ENCODE results near the gene RNF20. TPM values are rescaled to one million over a fixed set of nuclear protein-coding genes. Genes with fewer than 3 reads are reported as not detected.

Gene RNF20
- polyA plus RNA-seq, 1 of the 3 experiments (the other 2 are of a cell fraction): 16.0 TPM

DNA sequence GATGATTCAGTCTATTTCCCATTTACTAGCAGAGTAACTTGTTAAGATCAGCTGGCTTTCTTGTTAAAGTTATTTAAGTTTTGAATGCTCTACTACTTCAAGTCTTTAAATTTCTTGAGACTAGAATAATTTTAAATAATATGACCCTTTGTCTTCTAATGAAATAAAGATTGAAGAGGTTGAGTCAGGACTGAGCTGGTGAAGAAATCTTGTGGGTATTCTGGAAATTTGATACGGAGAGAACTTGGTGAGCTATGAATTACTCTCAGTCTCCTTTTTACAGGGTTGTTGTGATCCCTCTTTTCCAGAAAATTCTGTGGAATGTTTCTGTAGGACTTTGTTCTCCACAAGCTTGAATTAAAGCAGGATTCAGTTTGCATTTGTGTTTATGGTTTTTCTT lies 29.3 kb downstream of the RNF20 start:
- no peaks in the 10 kb centered on the region for H3K9me2 ChIP-seq
- no peak for DNase-seq
- H3K79me2 ChIP-seq (ENCODE audit: insufficient read depth): peaks cover 17% of the 10 kb centered on the region; the same call in 1 of the 2 replicates
- H3F3A ChIP-seq (replicated peaks; ENCODE audit: insufficient read depth): peaks cover 8% of the 10 kb centered on the region
- H3K27ac ChIP-seq (ENCODE audit: low read depth in 2 of 2, low read length in 1 of 2): no peak overlapping the region
- H3K4me2 ChIP-seq: no peak overlapping the region
- TF ChIP-seq, protein P1, sequence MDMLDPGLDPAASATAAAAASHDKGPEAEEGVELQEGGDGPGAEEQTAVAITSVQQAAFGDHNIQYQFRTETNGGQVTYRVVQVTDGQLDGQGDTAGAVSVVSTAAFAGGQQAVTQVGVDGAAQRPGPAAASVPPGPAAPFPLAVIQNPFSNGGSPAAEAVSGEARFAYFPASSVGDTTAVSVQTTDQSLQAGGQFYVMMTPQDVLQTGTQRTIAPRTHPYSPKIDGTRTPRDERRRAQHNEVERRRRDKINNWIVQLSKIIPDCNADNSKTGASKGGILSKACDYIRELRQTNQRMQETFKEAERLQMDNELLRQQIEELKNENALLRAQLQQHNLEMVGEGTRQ (IDR thresholded peaks at IDR 0.05; ENCODE audit: borderline replicate concordance, low read depth, low read length): no peak
- TF ChIP-seq TAF1 (IDR thresholded peaks at IDR 0.05; ENCODE audit: borderline replicate concordance, low read depth, low read length) (no peak), EZH2phosphoT487 (IDR thresholded peaks at IDR 0.05; ENCODE audit: borderline replicate concordance, low read depth) (no peak), RAD21 (IDR thresholded peaks at IDR 0.05; ENCODE audit: low read length) (no peak), GABPA (IDR thresholded peaks at IDR 0.05; ENCODE audit: low read depth) (no peak), RXRA (IDR thresholded peaks at IDR 0.05; ENCODE audit: borderline replicate concordance, low read depth) (no peak)
- TF ChIP-seq, protein P2, sequence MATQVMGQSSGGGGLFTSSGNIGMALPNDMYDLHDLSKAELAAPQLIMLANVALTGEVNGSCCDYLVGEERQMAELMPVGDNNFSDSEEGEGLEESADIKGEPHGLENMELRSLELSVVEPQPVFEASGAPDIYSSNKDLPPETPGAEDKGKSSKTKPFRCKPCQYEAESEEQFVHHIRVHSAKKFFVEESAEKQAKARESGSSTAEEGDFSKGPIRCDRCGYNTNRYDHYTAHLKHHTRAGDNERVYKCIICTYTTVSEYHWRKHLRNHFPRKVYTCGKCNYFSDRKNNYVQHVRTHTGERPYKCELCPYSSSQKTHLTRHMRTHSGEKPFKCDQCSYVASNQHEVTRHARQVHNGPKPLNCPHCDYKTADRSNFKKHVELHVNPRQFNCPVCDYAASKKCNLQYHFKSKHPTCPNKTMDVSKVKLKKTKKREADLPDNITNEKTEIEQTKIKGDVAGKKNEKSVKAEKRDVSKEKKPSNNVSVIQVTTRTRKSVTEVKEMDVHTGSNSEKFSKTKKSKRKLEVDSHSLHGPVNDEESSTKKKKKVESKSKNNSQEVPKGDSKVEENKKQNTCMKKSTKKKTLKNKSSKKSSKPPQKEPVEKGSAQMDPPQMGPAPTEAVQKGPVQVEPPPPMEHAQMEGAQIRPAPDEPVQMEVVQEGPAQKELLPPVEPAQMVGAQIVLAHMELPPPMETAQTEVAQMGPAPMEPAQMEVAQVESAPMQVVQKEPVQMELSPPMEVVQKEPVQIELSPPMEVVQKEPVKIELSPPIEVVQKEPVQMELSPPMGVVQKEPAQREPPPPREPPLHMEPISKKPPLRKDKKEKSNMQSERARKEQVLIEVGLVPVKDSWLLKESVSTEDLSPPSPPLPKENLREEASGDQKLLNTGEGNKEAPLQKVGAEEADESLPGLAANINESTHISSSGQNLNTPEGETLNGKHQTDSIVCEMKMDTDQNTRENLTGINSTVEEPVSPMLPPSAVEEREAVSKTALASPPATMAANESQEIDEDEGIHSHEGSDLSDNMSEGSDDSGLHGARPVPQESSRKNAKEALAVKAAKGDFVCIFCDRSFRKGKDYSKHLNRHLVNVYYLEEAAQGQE (IDR thresholded peaks at IDR 0.05; ENCODE audit: low read depth, low read length): no peak
- no peak overlapping the region for H2AFZ ChIP-seq (ENCODE audit: low read depth)
- peaks cover 0 to under 1% of the 10 kb centered on the region in 2 experiments; a peak in 1 of 4 replicates for H3K4me1 ChIP-seq (ENCODE audit: control insufficient read depth in 1 of 2, insufficient read depth in 2 of 2, low read depth in 1 of 2, low read length in 1 of 2)
- POLR2A ChIA-PET: no interaction called here
- no peak overlapping the region for H3K4me3 ChIP-seq (ENCODE audit: low read depth in 2 of 2, low read length in 1 of 2)
- CTCF ChIA-PET: interaction anchor here (0.6 to 1.9 kb wide), 7 partner anchors 14 to 114 kb away, joined by 3 to 7 read pairs (median 4); no protein-coding TSS in a partner anchor
- no peaks in the 10 kb centered on the region for H4K20me1 ChIP-seq (ENCODE audit: insufficient read depth)
- WGBS (ENCODE audit: low lambda C conversion rate): 93% methylated on average over 1 of the region's 1 CpG
- H3K36me3 ChIP-seq (replicated peaks in 1 of 2; ENCODE audit: control insufficient read depth in 1 of 2, insufficient read depth in 2 of 2, low read length in 1 of 2): peaks cover 80 to 85% of the 10 kb centered on the region in 2 experiments
- H3K9me3 ChIP-seq: no peaks in the 10 kb centered on the region
- no peak overlapping the region for H3K9ac ChIP-seq
- H3K27me3 ChIP-seq (ENCODE audit: insufficient read depth): no peaks in the 10 kb centered on the region

DNA sequence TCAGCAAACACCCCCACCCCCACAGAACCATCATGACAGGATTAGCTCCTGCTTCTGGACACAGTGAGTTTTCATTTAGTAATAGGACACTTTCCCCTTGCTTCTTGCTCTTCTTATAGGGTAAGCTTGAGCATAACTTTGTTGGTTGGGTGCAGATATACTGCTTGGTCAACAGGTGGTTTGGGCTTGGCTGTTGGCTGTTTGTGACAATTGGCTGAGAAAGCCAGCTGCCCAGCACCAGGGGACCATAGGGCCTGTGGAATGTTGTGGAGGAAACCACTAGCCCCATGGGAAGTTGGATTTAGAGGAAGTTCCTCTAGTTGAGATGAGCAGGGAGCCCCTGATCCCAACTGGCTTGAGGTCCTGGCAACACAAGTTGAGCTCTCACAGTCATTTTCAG lies 30.6 kb downstream of the RNF20 start:
- TF ChIP-seq FOXJ3 (CRISPR knock-in tag; IDR thresholded peaks at IDR 0.05): no peak
- no peak for TF ChIP-seq EZH2phosphoT487 (IDR thresholded peaks at IDR 0.05; ENCODE audit: borderline replicate concordance, low read depth)
- TF ChIP-seq, protein P3, sequence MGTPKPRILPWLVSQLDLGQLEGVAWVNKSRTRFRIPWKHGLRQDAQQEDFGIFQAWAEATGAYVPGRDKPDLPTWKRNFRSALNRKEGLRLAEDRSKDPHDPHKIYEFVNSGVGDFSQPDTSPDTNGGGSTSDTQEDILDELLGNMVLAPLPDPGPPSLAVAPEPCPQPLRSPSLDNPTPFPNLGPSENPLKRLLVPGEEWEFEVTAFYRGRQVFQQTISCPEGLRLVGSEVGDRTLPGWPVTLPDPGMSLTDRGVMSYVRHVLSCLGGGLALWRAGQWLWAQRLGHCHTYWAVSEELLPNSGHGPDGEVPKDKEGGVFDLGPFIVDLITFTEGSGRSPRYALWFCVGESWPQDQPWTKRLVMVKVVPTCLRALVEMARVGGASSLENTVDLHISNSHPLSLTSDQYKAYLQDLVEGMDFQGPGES (IDR thresholded peaks at IDR 0.05; ENCODE audit: low read depth, low read length): no peak
- TF ChIP-seq, protein P4, sequence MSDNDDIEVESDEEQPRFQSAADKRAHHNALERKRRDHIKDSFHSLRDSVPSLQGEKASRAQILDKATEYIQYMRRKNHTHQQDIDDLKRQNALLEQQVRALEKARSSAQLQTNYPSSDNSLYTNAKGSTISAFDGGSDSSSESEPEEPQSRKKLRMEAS (IDR thresholded peaks at IDR 0.05; ENCODE audit: low read depth): no peak
- TF ChIP-seq TCF12 (IDR thresholded peaks at IDR 0.05): no peak
- no peak for TF ChIP-seq SIN3A (IDR thresholded peaks at IDR 0.05; ENCODE audit: borderline replicate concordance, low read depth, low read length)
- no peak for TF ChIP-seq RAD21 (IDR thresholded peaks at IDR 0.05; ENCODE audit: low read length)
- no peak for TF ChIP-seq MXI1 (IDR thresholded peaks at IDR 0.05; ENCODE audit: low read depth, low read length)
- TF ChIP-seq NFIC (IDR thresholded peaks at IDR 0.05; ENCODE audit: borderline replicate concordance): no peak
- TF ChIP-seq EP300 (IDR thresholded peaks at IDR 0.05; ENCODE audit: borderline replicate concordance in 1 of 2, low read depth in 1 of 2, low read length in 1 of 2): no peak
- Histone ChIP-seq H3K9me3 (no peaks in the 10 kb centered on the region), H3K27ac (ENCODE audit: low read depth in 2 of 2, low read length in 1 of 2) (no peak overlapping the region), H3K36me3 (replicated peaks in 1 of 2; ENCODE audit: control insufficient read depth in 1 of 2, insufficient read depth in 2 of 2, low read length in 1 of 2) (peaks cover 77 to 82% of the 10 kb centered on the region in 2 experiments), H3K4me2 (no peak overlapping the region), H3K27me3 (ENCODE audit: insufficient read depth) (no peaks in the 10 kb centered on the region), H3K9me2 (no peaks in the 10 kb centered on the region), H3F3A (replicated peaks; ENCODE audit: insufficient read depth) (peaks cover 8% of the 10 kb centered on the region), H4K20me1 (ENCODE audit: insufficient read depth) (no peaks in the 10 kb centered on the region), H3K4me3 (ENCODE audit: low read depth in 2 of 2, low read length in 1 of 2) (no peak overlapping the region), H3K4me1 (ENCODE audit: control insufficient read depth in 1 of 2, insufficient read depth in 2 of 2, low read depth in 1 of 2, low read length in 1 of 2) (peaks cover 0 to 3% of the 10 kb centered on the region in 2 experiments; a peak in 1 of 4 replicates), H3K9ac (no peak overlapping the region), H2AFZ (ENCODE audit: low read depth) (no peak overlapping the region), H3K79me2 (ENCODE audit: insufficient read depth) (peaks cover 4% of the 10 kb centered on the region; the same call in 1 of the 2 replicates)
- DNase-seq: no peak
- POLR2A ChIA-PET: interaction anchor here (1.2 kb wide), 1 partner anchor 166 kb away, joined by 3 read pairs; the partner anchor contains the start of genes MRPL50 and ZNF189
- CTCF ChIA-PET: interaction anchor here (0.5 to 1.9 kb wide), 7 partner anchors 15 to 155 kb away, joined by 3 to 7 read pairs (median 3); no protein-coding TSS in a partner anchor

Data from SK-N-SH (cell line).